ENCODE data around the gene FNDC1.

GRCh38 chr6:159233365-159234101 lies 64.3 kb downstream of the FNDC1 start:
- no peak for TF ChIP-seq POLR2A (IDR thresholded peaks at IDR 0.05; ENCODE audit: low read length)
- TF ChIP-seq GATA1 (IDR thresholded peaks at IDR 0.05; ENCODE audit: low read depth, low read length): no peak

All from erythroblast (primary cell).